GM12872 (cell line): Measurements from ENCODE around the gene GADD45GIP1.

Experiments used
- TF ChIP-seq, protein P1 (sequence below): IDR thresholded peaks from 3 replicates; pipeline ENCODE4 v1.5.1; 2011; ENCODE audit warnings: low read depth, mild to moderate bottlenecking, low read length, moderate library complexity; ENCODE audit not compliant: insufficient read depth

GADD45GIP1 gene

GRCh38 chr19:12932392-12933286, 24.4 kb downstream of the GADD45GIP1 start:
- TF ChIP-seq, protein P1, sequence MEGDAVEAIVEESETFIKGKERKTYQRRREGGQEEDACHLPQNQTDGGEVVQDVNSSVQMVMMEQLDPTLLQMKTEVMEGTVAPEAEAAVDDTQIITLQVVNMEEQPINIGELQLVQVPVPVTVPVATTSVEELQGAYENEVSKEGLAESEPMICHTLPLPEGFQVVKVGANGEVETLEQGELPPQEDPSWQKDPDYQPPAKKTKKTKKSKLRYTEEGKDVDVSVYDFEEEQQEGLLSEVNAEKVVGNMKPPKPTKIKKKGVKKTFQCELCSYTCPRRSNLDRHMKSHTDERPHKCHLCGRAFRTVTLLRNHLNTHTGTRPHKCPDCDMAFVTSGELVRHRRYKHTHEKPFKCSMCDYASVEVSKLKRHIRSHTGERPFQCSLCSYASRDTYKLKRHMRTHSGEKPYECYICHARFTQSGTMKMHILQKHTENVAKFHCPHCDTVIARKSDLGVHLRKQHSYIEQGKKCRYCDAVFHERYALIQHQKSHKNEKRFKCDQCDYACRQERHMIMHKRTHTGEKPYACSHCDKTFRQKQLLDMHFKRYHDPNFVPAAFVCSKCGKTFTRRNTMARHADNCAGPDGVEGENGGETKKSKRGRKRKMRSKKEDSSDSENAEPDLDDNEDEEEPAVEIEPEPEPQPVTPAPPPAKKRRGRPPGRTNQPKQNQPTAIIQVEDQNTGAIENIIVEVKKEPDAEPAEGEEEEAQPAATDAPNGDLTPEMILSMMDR, result no peak

DNA sequence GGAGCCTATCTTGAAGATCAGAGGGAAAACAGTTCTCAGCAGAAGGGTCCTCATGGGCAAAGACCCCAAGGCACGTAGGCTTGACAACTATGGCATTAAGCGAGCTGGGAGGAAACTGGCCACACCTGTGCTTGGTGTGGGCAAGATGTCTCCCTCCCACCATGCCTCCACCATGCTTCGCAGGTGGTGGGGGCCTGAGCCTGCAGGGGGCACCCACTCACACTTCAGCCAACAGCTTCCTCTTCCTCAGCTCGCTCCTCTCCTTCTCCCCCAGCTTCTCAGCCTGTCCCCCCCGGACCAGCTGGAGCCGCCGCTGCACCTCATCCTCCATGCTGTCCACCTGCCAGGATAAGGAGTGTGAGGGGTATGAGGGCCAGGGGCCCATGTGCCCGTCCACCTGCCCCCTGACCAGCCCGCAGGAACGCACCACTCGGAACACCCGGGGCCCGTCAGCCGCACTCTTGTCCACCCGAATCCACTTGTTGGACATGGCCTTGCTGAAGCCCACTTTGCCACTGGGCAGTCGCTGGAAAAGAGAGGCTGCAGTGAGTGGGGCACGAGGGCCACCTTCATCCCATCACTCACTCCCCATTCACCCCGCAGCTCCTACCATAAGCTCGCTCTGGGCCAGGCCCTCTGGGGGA, 26.9 kb downstream of the GADD45GIP1 start:
- TF ChIP-seq, protein P1, result 0 out of 3 replicates have a peak, but pooled peaks have one; percentile 4

DNA sequence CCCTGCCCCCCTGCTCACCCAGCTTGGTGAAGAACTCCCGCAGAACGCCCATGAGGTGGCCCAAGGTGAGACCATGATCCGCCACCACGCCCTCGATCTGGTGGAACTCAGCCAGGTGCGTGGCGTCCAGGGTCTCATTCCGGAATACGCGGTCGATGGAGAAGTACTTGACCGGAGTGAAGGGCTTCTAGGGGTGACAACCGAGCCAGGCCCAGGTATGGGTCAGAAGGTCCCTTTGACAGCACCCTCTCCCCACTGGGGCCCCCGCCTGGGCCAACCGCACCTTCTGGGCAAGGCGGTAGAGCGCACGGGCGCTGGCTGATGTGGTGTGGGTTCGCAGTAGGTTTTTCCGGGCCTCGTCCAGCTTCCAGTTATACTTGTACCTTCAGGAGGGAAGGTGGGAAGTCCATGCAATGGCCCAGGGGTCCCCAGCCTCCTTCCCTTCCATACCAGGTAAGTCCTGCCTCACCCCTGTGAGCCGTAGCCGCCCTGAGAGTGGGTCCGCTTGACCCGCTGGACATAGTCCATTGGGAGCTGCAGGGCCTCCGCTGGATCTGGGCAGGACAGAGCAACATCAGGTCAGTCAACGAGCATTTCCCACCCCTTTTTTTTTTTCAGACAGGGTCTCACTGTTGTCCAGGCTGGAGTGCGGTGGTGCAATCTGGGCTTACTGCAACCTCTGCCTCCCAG, 32.3 kb downstream of the GADD45GIP1 start:
- TF ChIP-seq, protein P1, result no peak

GRCh38 chr19:12922959-12923358, 34.1 kb downstream of the GADD45GIP1 start:
- TF ChIP-seq, protein P1, result no peak

GRCh38 chr19:12921047-12921446, 36.0 kb downstream of the GADD45GIP1 start:
- TF ChIP-seq, protein P1, result no peak

DNA sequence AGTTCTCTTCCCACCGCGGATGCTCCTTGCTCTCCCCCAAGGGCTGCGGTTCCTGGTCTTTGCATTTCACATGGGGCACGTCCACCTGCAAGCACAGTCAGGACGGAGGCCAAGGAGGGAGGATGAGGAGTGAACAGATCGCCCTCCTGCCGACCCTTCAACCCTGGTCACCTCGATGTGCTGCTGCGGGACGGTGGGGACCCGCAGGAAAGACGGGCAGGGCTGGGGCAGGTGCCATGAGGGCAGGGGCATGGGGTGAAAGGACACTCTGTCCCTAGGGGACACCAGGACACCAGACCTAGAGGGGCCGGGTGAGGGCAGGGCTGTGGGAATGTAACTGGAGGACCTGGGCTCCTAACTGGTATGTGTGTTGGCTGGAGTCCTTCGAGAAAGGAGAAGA, 38.8 kb downstream of the GADD45GIP1 start:
- TF ChIP-seq, protein P1, result no peak
